Sigmoid colon (tissue), 3 donors: ENCODE results near the gene XRCC5.

Experiments used
- CTCF ChIP-seq, 4 experiments: fragments of 450-650 bp in 3 of 4; fragments of 200-600 bp in 1 of 4; IDR thresholded peaks; one replicate each; pipeline ENCODE4 v1.5.1; 2016 to 2019; ENCODE audit warnings: antibody characterized with exemption in 4 of 4, mild to moderate bottlenecking in 3 of 4, moderate library complexity in 2 of 4
- POLR2A ChIP-seq, 2 donors: fragments of 450-650 bp; IDR thresholded peaks; one replicate each; pipeline ENCODE4 v1.6.1; 2016; ENCODE audit warnings: antibody characterized with exemption in 2 of 2, mild to moderate bottlenecking in 2 of 2, moderate library complexity in 2 of 2

- TF ChIP-seq CTCF (IDR thresholded peaks at IDR 0.05), result no peak
- no peak for TF ChIP-seq POLR2A (IDR thresholded peaks at IDR 0.05)
These were observed 85.4 kb downstream of the XRCC5 start for GRCh38 chr2:216194561-216194960.
